HuH-7 (cell line): ENCODE measurements around the gene TAF3.

Experiments used
- DNase-seq: peaks from one replicate; pipeline ENCODE4 v3.0.0; 2011; ENCODE audit warnings: low spot score

TAF3 gene

GRCh38 chr10:8048281-8049008 is 230.1 kb downstream of the TAF3 start:
- no peak for DNase-seq

DNA sequence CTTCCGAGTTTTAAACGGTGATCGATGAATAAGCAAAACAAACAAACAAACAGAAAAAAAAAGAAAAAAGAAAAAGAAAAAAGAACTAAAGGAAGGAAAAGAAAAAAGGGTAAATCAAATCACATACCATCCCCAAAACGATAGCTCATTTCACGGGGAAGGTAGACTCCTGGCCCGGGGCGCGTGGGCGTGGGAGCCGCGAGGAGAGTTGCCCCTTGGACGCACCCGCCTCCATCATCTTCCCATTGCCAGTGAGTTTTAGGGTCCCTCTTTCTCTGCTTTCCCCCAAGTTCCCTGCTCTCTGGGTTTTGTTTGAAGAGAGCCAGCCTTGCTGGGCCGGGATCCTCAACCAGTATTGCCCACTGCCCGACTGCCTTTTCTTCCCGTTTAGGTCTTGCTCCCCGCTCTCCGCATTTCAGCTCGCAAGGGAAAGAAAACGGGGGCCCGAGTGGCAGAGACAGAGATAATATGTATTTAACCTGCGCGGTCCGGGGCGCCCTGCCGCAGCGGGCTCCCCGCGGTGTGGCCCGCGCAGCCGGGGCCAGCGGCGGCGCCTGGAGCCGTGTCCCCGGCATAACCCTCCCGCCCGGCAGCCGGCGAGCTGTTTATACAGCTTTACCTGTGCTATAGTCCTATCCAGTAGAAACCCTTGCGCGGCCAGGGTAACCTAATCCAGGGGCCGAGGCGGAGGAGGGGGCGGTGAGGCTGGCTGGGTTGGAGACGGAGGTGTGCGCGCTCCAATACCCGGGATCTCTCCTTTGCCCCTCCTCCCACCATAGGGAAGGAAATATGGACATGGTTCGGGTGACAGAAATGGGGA is 230.9 kb downstream of the TAF3 start:
- peak; percentile 67 for DNase-seq

- DNase-seq = no peak
Observed at GRCh38 chr10:8049865-8050555, 231.7 kb downstream of the TAF3 start.

GRCh38 chr10:8050556-8051108 is 232.3 kb downstream of the TAF3 start:
- DNase-seq = peak; percentile 98

GRCh38 chr10:8051109-8051821 is 233.0 kb downstream of the TAF3 start:
- no peak for DNase-seq

- DNase-seq = no peak
Observed at GRCh38 chr10:8051851-8052257, 233.5 kb downstream of the TAF3 start.

GRCh38 chr10:8052341-8052955 is 234.1 kb downstream of the TAF3 start:
- no peak for DNase-seq

- no peak for DNase-seq
Observed at GRCh38 chr10:8052956-8053445, 234.7 kb downstream of the TAF3 start.

GRCh38 chr10:8053446-8054243 is 235.3 kb downstream of the TAF3 start:
- peak; percentile 99 for DNase-seq

GRCh38 chr10:8054244-8054493 is 235.9 kb downstream of the TAF3 start:
- peak; percentile 75 for DNase-seq

GRCh38 chr10:8054494-8055407 is 236.4 kb downstream of the TAF3 start, which contains the start of gene GATA3:
Gene GATA3, plus strand, starts transcription at chr10:8054688. Its CDS starts 968 bp downstream, at chr10:8055656.
- peak; percentile 87 for DNase-seq

GRCh38 chr10:8055420-8056349 is 237.4 kb downstream of the TAF3 start:
- no peak for DNase-seq

DNA sequence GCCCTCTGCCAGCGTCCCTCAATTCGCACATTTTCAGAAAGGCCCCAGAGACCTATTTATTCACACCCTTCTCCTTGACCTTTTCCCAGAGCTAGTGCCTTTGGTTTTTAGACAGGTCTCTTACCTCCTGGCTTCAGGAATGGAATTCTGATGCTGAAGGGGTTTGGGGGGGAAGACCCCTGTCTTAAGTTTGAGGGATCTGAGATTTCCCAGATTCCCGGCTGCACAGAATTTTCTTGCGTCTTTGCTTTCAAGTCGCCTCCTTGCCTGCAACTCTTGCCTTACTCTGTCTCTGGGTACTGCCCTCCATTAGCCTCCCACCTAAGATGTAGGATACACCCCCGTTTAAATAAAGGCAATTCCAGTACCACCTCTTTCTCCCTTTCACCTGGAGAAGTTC is 238.1 kb downstream of the TAF3 start:
- DNase-seq = no peak

GRCh38 chr10:8056871-8057331 is 238.6 kb downstream of the TAF3 start:
- no peak for DNase-seq

- no peak for DNase-seq
Observed at GRCh38 chr10:8057636-8058273, 239.4 kb downstream of the TAF3 start.

GRCh38 chr10:8058274-8059111 is 240.2 kb downstream of the TAF3 start:
- no peak for DNase-seq
